RCC 7860 (cell line): ENCODE results near the gene PPTC7.
"Not testable (repeated sequence)": the region's sequence is repeated elsewhere in the genome, so short reads cannot be mapped to it uniquely, and the experiment has no call there.

Experiments used
- DNase-seq: peaks from one replicate; pipeline ENCODE4 v3.0.0-alpha.2; 2015; ENCODE audit warnings: low spot score
- FAIRE-seq: peaks from 2 replicates; lab custom pipeline; 2012; peaks lifted over from hg19 to GRCh38; lab: Jason Lieb, UNC

Gene PPTC7

DNA sequence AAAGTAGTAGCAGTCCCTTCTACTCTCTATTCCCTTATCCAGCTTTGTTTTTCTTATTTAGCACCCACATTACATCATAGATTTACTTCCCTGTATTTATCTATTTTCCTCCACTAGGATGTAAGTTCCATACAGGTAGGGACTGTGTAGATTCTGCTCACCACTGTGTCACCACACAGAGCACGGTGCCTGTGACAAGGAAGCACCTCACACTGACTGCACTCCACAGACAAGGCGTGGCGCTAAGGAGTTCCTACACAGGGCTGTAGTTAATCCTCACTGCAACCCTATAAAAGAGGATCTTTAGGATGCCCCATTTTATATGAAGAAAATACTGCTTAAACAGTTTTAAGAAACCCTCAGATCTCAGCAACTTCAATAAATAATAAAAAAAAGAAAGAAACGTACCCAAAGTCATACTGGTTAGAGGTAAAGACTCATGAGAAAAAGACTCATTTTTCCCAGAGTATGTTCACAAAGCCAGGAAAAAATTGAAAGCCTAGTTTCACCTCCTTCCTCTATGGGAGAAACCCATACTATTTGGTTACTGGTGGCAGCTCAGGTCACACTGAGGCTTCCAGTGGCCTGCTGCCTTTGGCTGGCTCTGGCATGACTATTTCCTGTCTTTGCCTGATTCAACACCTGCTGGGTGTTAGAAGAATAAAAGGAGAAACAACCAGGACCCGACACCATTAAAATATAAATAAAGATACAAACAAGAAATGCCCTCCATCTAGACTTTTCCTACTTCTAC, 44.1 kb downstream of the PPTC7 start:
- FAIRE-seq = no peak
- no peak for DNase-seq

DNA sequence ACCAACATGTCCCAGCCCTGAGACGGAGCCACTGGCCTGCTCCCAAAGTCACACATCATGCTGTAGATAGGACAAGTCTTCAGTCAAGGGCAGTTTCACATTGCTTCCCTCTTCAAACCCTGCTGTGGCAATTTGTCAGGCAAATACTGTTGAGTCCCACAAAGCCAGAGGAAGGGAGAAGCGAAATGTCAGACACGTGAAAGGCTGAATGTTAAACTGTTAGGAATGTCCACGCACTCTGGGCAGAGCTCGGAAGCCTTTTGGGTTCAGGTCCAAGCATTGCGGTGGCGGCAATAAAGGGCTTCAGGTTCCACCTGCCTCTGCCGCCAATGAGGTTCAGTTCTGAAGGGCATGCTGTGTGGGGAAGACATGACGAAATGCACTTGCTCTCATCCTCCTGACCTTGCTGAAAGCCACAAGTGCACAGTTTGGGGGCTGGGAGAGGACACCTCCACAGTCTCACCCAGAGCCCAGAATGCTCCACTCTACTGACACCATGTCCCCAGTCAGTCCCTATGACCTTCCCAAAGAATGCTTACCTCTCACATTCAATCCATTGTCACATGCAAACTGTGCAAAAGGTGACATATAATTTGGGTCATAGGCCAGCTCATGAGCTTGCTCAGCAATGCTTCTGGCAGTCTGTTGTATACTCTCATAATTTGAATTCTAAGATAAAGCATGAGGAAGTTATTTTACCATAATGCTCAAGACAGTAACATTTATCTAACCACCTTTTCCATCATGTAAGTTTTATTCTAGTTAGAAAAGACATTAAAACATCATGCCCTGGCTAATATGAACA, 45.3 kb downstream of the PPTC7 start:
- DNase-seq (peak; percentile 66), FAIRE-seq (peak; percentile 61)

DNA sequence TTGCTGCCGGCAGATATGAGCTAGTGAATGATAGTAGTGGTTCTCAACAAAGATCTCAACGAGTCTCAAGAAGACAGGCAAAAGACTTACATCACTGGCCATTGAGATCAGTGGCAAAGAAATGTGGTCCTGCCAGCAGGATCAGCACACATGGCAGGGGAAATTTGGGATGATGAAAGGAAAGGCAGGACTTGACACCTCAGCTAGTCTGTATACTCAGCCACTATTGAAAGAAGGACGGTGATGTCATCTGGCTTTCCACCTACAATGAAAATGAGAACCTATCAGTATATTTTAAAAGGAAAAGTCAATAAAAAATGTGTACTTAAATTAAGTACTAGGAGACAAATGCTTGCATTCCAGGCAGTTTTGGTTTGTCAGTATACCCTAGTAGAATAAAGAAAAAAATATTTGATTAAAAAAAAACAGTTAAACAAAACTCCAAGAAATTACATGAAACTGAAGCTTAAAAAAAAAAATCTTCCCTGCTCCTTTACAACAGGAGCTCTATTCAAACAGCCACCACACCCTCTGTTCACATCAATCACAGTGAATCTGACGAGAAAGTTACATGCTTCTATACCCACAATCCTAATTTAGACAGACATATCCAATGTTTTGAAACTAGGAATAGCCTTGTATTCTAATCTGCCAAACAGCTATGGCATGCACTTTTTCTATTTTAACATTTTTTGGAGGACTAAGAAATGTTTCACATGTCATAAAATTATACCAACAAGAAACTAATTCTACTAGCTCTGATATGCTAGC, 46.1 kb downstream of the PPTC7 start:
- no peak for FAIRE-seq
- no peak for DNase-seq

DNA sequence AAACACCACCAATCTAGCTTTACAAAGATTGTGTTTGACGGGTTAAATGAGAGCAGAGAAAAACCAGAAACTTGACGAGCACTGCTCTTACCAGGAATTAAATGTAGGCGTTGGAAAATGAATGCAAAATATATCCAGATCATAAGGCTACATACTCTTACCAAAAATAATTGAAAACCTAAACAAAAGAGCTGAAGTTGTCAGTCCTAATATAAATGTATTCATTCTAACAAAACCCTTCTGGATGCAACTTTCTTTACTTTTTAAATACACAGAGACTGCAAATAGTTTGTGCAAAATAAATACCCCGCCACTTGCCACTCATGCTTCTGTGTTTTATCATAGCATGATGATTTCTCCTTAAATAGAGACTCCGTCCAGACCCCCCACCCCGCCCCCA, 48.3 kb downstream of the PPTC7 start:
- no peak for DNase-seq
- FAIRE-seq = no peak

DNA sequence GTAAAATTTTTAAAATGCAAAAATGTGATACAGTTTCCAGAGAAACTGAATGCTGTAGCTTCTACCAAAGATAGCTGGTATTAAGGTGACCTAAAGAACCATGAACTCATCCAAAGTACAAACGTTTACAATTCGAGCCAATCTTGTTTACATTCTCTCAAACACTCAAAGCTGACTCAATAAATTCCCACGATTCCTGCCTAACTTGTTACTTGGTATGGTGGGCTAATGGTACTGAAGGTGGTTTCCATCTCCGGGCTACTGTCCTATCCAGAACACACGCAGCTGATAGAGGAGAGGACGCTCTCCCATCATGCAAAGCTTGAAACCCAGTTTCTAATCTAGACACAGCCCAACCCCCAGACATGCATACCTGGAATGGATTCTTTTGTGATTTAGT, 49.5 kb downstream of the PPTC7 start:
- DNase-seq (no peak), FAIRE-seq (no peak)

DNA sequence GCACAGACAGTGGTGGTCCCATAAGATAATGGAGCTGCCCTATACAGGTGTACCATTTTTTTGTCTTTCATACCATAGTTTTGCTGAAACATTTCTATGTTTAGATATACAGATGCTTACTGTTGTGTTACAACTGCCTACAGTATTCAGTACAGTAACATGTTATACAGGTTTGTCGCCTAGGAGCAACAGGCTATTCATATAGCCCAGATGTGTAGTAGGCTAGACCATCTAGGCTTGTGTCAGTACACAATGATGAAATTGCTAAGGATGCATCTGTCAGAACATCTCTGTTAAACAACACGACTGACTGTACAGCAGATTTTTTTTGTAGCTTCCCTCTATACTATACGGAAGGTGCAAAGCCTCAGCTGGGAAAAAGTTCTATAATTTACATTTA, 50.5 kb downstream of the PPTC7 start:
- FAIRE-seq (no peak), DNase-seq (no peak)

DNA sequence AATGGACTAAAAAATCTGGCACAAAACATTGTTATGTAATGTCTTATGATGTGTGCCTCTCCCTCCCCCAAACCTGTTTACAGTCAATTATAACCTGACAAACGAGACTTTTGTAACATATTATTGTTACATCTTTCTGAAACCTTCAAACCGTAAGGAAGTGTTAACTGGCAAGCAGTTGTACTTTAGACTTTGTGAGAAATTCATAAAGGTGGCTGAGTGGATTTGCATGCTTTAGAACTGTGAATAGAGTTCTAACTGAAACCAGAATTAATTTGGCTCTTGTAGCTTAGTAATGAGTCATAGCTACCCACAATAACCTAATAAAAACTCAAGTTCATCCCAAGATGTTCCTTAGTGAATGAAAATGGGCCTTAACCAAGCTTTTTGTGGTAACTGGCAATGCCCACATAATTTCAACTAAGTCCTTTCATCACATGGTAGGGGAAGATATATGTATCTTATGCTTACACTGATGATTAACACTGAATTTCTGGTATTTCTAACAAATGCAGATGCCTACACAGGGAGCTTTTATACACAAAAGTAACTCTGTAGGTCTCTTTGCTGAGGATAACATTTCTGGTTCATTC, 51.3 kb downstream of the PPTC7 start:
- FAIRE-seq (peak; percentile 42), DNase-seq (no peak)

DNA sequence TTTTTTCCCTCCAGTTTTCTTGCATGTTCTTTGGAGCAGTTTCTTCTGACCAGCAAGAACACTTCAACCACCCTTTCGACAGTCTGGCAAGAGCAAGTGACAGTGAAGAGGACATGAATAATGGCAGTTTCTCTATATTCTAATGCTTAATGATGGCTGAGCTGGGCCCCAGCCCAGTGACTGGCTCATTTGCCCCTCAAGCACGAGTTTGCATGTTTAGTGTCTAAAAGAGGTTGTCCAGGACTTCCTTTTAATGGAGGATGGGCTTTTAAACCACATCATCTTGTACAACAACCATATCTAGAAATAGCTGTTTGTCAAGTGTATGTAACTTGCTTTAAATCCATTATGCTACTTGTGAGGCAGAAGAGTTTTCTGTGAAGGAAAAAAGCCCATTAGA, 52.6 kb downstream of the PPTC7 start:
- DNase-seq (no peak), FAIRE-seq (no peak)

DNA sequence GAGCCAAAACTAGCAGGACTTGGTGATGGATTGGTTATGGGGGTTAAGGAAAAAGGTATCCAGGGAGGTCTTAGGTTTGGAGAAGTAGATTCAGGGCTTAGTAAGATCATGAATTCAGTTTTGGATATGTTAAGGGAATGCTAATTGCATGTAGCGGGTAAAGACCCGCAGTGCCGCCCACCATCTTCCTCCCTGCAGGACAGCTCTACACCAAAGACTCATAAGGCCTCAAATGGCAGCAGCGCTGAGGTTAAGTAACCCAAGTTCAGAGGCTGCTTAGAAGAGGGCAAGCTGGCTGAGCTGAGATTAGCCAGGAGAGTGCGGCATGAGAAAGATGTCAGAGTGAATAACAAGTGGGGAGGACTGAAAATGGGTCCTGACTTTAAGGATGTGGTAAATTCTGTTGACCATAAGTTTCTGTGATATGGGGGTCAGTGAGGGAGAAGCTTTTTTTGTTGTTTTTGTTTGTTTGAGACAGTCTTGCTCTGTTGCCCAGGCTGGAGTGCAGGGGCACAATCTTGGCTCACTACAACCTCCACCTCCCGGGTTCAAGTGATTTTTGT, 54.8 kb downstream of the PPTC7 start:
- DNase-seq (no peak), FAIRE-seq (no peak)

DNA sequence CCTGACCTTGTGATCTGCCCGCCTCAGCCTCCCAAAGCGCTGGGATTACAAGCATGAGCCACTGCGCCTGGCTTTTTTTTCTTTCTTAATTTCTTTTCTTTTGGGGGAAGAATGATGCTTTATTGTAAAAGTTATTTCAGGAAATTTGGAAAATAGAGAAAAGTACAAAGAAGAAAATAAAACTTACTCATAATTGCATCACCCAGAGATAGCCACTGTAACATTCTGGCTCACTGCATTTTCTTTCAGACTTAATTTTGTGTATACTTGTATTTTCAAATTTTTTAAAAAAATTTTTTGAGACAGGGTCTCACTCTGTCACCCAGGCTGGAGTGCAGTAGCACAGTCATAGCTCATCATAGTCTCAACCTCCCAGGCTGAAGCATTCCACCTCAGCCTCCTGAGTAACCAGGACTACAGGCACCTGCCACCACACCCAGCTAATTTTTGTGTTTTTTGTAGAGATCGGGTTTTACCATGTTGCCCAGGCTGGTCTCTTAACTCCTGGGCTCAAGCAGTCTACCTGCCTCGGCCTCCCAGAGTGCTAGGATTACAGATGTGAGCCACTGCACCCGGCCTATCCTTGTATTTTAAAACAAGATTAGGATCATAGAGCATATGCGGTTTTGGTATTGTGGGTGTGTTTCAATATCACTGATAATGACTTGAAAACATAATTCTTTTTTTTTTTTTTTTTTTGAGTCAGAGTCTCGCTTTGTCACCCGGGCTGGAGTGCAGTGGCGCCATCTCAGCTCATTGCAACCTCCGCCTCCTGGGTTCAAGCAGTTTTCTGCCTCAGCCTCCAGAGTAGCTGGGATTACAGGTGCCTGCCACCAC, 62.0 kb downstream of the PPTC7 start:
- DNase-seq, FAIRE-seq: not testable (repeated sequence)

DNA sequence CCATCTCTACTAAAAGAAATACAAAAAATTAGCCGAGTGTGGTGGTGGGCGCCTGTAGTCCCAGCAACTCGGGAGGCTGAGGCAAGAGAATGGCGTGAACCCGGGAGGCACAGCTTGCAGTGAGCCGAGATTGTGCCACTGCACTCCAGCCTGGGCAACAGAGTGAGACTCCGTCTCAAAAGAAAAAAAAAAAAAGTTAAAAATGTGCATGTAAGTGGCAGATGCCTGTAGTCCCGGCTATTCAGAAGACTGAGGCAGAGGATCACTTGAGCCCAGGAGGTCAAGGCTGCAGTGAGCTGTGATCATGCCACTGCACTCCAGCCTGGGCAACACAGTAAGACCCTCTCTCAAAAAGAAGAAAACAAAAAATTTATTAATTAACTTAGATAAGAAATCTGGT, 65.1 kb downstream of the PPTC7 start:
- FAIRE-seq = not testable (repeated sequence)

DNA sequence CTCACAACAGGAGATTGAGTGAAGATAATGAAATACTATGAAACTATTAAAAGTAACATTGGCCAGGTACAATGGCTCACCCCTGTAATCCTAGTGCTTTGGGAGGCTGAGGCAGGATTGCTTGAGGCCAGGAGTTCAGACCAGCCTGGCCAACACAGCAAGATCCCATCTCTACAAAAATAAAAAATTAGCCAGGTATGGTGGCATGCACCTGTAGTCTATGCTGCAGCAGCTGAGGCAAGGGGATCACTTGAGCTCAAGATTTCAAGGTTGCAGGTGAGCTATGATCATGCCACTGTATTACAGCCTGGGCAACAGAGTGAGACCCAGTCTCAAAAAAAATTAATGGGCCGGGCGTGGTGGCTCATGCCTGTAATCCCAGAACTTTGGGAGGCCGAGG, 66.1 kb downstream of the PPTC7 start:
- no peak for FAIRE-seq

More for the DNA sequence above, 65.1 kb downstream of the PPTC7 start:
- not testable (repeated sequence) for DNase-seq

DNA sequence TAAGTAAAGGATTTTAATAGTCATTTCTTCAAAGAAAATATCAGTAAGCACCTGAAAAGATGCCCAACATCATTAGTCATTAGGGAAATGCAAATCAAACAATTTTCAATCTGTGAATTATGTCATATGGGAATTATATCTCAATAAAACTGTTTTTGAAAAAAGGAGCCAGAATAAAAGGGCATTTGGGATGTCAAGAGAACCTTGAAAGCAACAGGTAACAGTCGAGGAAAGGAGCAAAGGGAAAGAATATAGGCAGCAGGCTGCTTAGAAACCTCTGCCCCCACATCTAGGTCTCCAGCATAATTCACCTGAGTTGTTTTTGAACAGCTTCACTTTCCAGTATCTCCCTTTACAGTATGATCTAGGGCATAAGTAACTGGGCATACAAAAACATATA, 68.8 kb downstream of the PPTC7 start:
- DNase-seq (no peak), FAIRE-seq (no peak)

More for the DNA sequence above, 66.1 kb downstream of the PPTC7 start:
- DNase-seq = no peak

DNA sequence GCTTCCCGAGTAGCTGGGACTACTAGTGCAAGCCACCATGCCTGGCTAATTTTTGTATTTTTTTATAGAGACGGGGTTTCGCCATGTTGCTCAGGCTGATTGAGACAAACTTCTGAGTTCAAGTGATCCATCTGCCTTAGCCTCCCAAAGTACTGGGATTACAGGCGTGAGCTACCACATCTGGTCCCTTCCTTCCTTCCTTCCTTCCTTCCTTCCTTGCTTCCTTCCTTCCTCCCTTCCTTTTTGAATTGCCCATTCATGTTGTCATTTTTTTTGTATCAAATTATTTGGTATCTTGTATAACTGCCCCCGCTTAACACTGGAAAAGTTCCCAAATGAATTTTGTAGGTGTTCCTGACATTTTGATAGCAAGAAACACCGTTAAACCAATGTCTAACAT, 69.3 kb downstream of the PPTC7 start:
- DNase-seq = no peak
- FAIRE-seq = no peak

DNA sequence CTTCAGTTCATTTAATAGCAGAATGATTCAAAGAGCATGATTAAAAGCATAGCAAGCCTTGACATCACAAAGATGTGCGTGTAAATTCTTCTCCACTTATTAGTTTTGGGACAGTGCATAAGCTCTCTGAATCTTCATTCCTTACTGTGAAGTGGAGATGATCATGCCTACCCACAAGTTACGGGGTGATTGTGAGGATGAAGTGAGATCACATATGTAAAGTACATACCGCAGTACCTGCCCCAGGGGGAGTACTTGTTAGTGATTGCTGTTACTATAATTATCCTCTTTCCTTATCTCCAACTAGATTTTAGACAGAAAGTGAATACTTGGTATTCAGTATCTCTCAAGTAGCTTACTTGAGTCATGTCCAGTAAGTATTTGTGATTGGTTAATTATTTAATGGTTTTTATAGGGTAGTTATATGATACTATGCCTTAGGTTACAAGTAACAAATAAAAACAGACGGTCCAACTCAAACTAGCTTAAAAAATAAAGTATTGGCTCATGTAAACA, 75.0 kb downstream of the PPTC7 start:
- no peak for FAIRE-seq
- DNase-seq = no peak

DNA sequence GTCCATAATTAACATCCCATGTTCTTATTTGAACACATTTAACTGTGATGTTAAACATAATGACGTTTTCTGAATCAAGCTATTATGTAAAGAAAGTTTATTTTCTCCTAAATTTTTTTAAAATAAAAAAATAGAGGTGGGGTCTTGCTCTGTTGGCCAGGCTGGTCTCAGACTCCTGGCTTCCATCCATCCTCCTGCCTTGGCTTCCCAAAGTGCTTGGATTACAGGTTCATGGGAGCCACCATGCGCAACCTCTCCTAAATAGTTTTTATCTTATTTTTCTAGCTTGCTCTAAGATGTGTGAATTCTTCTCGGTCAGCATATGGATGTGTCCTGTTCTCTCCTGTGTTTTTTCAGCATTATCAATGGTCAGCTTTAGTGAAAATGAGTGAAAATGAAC, 77.8 kb downstream of the PPTC7 start:
- FAIRE-seq = no peak
- DNase-seq = no peak

DNA sequence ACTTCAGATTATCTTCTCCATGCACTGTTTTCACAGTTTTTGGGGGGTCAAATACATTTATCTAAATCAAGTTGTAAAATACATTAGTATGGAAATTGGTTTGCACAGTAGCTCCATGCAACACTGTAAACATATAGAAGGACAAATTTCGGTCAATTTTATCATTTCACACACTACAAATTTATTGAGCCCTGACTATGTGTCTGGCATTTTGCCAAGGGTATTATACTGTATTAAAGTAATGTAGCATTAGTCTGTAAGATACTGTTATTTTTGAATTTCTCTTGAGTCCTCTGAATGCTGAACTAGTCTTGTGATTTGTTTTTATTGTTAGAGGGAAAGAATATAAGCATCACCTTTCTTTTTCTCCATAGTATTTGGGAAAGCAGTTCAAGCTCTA, 79.7 kb downstream of the PPTC7 start:
- DNase-seq = no peak
- FAIRE-seq = no peak

DNA sequence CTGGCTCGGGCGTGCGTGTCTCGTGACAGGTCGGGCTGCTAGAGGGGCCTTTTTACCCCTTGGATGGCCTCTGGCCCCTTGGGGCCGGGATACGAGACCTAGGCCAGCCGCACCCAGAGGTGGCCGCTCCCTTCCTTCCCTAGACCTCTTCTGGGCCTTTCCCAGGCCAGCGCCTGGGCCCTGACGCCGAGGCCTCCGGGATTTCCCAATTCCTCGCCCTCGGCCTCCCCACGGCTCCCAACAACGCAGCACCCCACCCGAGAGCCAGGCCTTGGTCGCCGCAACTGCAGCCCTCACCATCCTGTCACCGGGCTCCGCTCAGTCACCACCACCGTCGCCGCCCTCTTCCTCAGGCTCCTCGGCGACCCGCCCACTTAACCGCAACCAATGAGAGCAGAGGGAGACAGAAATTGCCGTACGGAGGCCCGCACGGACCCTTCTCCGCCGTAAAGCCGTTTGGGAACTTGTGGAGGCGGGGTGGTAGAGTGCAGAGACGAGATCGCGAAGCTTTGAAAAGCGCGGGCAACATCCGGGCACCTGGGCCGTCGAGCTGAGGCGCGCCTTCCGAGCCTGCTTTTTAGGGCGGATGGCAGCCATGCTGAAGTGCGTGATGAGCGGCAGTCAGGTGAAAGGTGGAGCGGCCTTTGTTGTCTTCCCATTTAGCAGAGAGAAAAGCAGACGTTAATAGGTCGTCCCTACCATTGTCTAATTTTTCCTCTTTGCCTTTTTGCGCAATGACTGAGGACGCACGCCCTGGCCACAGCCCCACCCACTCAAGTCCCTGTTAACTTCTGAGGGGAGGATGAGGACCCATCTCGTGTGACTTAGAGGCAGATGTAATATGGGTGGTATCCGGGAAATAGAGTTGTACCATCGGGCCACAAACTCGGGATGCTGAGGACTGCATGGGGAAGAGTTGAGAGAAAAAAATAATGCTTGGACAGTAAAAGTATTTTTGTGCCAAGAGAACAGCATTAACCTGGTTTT, 81.1 kb downstream of the PPTC7 start, which contains the start of the genes RAD9B and VPS29:
Gene RAD9B (plus strand): TSS at position 580 of the 987 bp plus-strand sequence. CDS start 7 bp downstream, at position 587.
Gene VPS29 (minus strand): TSS at position 360 of the 987 bp plus-strand sequence. CDS start 60 bp downstream, at position 300.
- FAIRE-seq (peak; percentile 45), DNase-seq (peak; percentile 94)
